Endodermal cell (in vitro differentiated cells): ENCODE results near the gene EML2. TPM values are rescaled to one million over a fixed set of nuclear protein-coding genes. Genes with fewer than 3 reads are reported as not detected.
A peak's percentile ranks its signal among the peaks of the same experiment; 100 is the strongest.

Experiments
- DNase-seq: peaks from one replicate; pipeline ENCODE4 v3.0.0-alpha.2; 2017
- H3K27ac ChIP-seq: 2 replicates; pipeline ENCODE4 v1.5.1; 2013; ENCODE audit warnings: mild to moderate bottlenecking, low read depth, low read length, moderate library complexity
- H3K27me3 ChIP-seq: 2 replicates; pipeline ENCODE4 v1.6.1; 2013; ENCODE audit warnings: mild to moderate bottlenecking, low read length, moderate library complexity; ENCODE audit not compliant: insufficient read depth, control insufficient read depth, poor library complexity, severe bottlenecking
- H3K36me3 ChIP-seq: 2 replicates; pipeline ENCODE4 v1.7.0; 2013; ENCODE audit warnings: mild to moderate bottlenecking, low read length, moderate library complexity; ENCODE audit not compliant: control insufficient read depth, insufficient read depth
- H3K4me1 ChIP-seq: one replicate; pipeline ENCODE4 v1.7.0; 2013; ENCODE audit warnings: low read length; ENCODE audit not compliant: control insufficient read depth, insufficient read depth
- H3K4me3 ChIP-seq: 2 replicates; pipeline ENCODE4 v1.5.1; 2013; ENCODE audit warnings: mild to moderate bottlenecking, low read length, moderate library complexity
- H3K9ac ChIP-seq: 2 replicates; pipeline ENCODE4 v1.6.1; 2013; ENCODE audit warnings: mild to moderate bottlenecking, low read length, moderate library complexity; ENCODE audit not compliant: poor library complexity, severe bottlenecking; ENCODE audit errors: extremely low read depth
- H3K9me3 ChIP-seq: 2 replicates; pipeline ENCODE4 v1.6.1; 2013; ENCODE audit warnings: mild to moderate bottlenecking, low read length, moderate library complexity; ENCODE audit not compliant: control insufficient read depth
- H3K27ac Mint-ChIP-seq: 2 replicates; pipeline ENCODE4 v1.8.0; 2020; ENCODE audit warnings: mixed read lengths
- H3K27me3 Mint-ChIP-seq: 2 replicates; pipeline ENCODE4 v1.8.0; 2021; ENCODE audit warnings: mild to moderate bottlenecking, mixed read lengths; ENCODE audit not compliant: insufficient read depth
- H3K36me3 Mint-ChIP-seq: 2 replicates; pipeline ENCODE4 v1.8.0; 2020; ENCODE audit warnings: low read depth, mixed read lengths
- H3K4me1 Mint-ChIP-seq: 2 replicates; pipeline ENCODE4 v1.8.0; 2020; ENCODE audit warnings: mixed read lengths
- H3K4me3 Mint-ChIP-seq: 2 replicates; pipeline ENCODE4 v1.8.0; 2020; ENCODE audit warnings: mild to moderate bottlenecking, moderate library complexity, mixed read lengths
- H3K9me3 Mint-ChIP-seq: 2 replicates; pipeline ENCODE4 v1.8.0; 2020; ENCODE audit warnings: mild to moderate bottlenecking, mixed read lengths
- WGBS, 2 experiments: methylation state at CpG; one replicate each; pipeline versions ENCODE4 v1.1.5 to v1.1.7; 2013; ENCODE audit warnings: missing lambda C conversion rate in 2 of 2, mixed read lengths in 1 of 2; ENCODE audit not compliant: insufficient coverage in 1 of 2, insufficient read length in 1 of 2; 5-methylcytosine and 5-hydroxymethylcytosine counted together
- total RNA-seq, 2 donors: library from RNA; stranded (reverse); fragmentation: NEBNext Ultra II Directional in 1 of 2; extraction: Animal tissue kit (Norgen Biotek cat#: 25700) in 1 of 2; gene quantifications; 2 replicates in 1 of 2; 3 replicates in 1 of 2; pipeline ENCODE4 v1.2.1, GENCODE V29; 2021
- TF ChIP-seq, protein P1 (sequence below): fragments of 200-600 bp; sonication (generic); conservative IDR thresholded peaks from 2 replicates; pipeline ENCODE4 v1.5.0; 2021; ENCODE audit warnings: antibody characterized with exemption, mild to moderate bottlenecking

The EML2 gene
- total RNA-seq, 2 donors from 2014 or later, result 42.9 to 79.3 TPM

DNA sequence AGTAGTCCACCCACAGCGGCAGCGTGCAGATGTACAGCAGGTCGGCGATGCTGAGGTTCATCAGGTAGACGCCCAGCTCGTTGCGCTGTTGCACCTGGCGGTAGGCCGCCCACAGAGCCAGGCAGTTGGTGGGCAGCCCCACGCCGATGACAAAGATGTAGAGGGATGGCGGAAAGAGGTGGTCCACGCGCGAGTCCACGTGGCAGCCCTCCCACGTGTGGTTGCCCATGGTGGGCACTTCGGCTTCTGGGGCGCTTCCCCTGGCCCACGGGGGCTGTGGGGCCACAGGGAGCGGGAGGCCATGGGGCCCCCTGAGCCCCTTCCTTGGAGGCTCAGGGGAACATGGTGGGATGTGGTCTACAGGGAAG is 47.6 kb downstream of the EML2 start:
- no peak overlapping the region for H3K4me3 Mint-ChIP-seq
- H3K9me3 Mint-ChIP-seq, result peaks cover 4% of the 10 kb centered on the region
- Histone ChIP-seq H3K27ac (no peak overlapping the region), H3K36me3 (no peaks in the 10 kb centered on the region), H3K9ac (no peak overlapping the region), H3K27me3 (peaks cover 12% of the 10 kb centered on the region), H3K4me1 (no peaks in the 10 kb centered on the region), H3K4me3 (no peak overlapping the region), H3K9me3 (no peaks in the 10 kb centered on the region)
- H3K4me1 Mint-ChIP-seq, result no peaks in the 10 kb centered on the region
- no peak for DNase-seq
- no peaks in the 10 kb centered on the region for H3K36me3 Mint-ChIP-seq
- TF ChIP-seq, protein P1, sequence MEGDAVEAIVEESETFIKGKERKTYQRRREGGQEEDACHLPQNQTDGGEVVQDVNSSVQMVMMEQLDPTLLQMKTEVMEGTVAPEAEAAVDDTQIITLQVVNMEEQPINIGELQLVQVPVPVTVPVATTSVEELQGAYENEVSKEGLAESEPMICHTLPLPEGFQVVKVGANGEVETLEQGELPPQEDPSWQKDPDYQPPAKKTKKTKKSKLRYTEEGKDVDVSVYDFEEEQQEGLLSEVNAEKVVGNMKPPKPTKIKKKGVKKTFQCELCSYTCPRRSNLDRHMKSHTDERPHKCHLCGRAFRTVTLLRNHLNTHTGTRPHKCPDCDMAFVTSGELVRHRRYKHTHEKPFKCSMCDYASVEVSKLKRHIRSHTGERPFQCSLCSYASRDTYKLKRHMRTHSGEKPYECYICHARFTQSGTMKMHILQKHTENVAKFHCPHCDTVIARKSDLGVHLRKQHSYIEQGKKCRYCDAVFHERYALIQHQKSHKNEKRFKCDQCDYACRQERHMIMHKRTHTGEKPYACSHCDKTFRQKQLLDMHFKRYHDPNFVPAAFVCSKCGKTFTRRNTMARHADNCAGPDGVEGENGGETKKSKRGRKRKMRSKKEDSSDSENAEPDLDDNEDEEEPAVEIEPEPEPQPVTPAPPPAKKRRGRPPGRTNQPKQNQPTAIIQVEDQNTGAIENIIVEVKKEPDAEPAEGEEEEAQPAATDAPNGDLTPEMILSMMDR, result no peak
- 93 to 94% methylated on average over 12 to 21 of the region's 21 CpGs for WGBS, 2 experiments
- no peak overlapping the region for H3K27ac Mint-ChIP-seq
- peaks cover 57% of the 10 kb centered on the region for H3K27me3 Mint-ChIP-seq

DNA sequence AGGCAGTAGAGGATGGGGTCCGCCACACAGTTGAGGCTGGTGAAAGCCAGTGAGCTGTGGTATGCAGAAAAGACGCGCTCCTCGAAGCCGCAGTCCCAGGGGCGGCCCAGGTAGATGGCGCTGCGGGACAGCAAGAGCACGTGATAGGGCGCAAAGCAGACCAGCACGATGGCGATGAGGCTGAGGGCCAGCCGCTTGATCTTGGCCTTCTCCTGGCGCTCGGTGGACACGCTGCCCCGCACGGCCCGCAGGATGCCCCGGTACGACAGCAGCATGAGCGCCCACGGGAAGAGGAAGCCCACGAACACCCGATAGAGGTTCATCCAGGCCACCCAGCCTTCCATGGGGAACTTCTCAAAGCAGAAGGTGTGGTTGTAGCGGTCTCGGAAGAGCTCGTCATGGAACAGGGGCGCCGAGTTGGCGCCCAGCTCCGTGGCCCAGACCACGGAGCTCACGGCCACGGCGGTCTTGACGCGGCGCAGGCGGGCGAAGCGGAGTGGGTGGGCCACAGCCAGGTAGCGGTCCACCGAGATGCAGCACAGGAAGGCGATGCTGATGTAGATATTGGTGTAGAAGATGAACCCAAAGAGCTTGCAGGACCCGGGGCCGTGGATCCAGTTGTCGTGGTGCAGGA is 48.1 kb downstream of the EML2 start:
- H3K9me3 ChIP-seq, result no peaks in the 10 kb centered on the region
- no peaks in the 10 kb centered on the region for H3K4me1 ChIP-seq
- WGBS, 2 experiments, result 56 to 67% methylated on average over 33 to 48 of the region's 48 CpGs
- no peak overlapping the region for H3K27ac ChIP-seq
- TF ChIP-seq, protein P1, result peak; percentile 73
- H3K27me3 ChIP-seq, result peaks cover 12% of the 10 kb centered on the region
- DNase-seq, result peak; percentile 92
- Mint-ChIP-seq H3K36me3 (no peaks in the 10 kb centered on the region), H3K9me3 (peaks cover 4% of the 10 kb centered on the region), H3K27me3 (peaks cover 52% of the 10 kb centered on the region), H3K4me3 (no peak overlapping the region), H3K27ac (no peak overlapping the region), H3K4me1 (no peaks in the 10 kb centered on the region)
- H3K36me3 ChIP-seq, result no peaks in the 10 kb centered on the region
- H3K4me3 ChIP-seq, result no peak overlapping the region
- no peak overlapping the region for H3K9ac ChIP-seq

DNA sequence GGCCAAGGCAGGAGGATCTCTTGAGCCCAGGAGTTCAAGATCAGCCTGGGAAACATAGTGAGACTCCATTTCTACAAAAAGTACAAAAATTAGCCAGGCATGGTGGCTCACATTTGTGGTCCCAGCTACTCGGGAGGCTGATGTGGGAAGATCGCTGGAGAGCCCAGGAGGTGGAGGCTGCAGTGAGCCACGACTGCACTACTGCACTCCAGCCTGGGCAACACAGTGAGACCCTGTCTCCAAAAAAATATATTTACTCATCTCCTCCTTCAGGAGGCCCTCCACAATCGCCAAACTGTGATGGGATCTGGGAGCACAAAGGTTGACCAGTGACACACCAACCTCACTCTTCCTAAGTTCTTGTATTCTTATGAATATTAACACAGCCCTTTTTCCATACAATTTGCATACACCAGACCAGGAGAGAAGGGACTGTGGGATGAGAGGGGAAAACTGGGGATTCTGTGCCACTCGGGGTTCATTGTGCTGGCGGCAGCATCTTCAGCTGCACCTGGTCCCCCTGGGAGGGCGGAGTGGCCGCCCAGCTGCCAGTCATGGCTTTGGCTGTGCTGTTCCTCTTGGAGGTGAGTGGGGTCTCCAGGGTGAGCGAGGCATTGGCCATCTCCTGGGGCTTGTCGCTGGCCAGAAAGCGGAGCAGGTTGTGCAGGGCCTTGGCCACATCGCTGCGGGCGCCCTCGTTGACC is 48.7 kb downstream of the EML2 start:
- Histone ChIP-seq H3K4me1 (no peaks in the 10 kb centered on the region), H3K36me3 (no peaks in the 10 kb centered on the region), H3K27me3 (peaks cover 12% of the 10 kb centered on the region), H3K27ac (no peak overlapping the region), H3K9me3 (no peaks in the 10 kb centered on the region), H3K4me3 (no peak overlapping the region), H3K9ac (no peak overlapping the region)
- H3K36me3 Mint-ChIP-seq, result no peaks in the 10 kb centered on the region
- no peak overlapping the region for H3K27ac Mint-ChIP-seq
- peaks cover 4% of the 10 kb centered on the region for H3K9me3 Mint-ChIP-seq
- DNase-seq, result no peak
- TF ChIP-seq, protein P1, result no peak
- H3K4me3 Mint-ChIP-seq, result no peak overlapping the region
- 71 to 81% methylated on average over 10 to 15 of the region's 15 CpGs for WGBS, 2 experiments
- peaks cover 45% of the 10 kb centered on the region for H3K27me3 Mint-ChIP-seq
- H3K4me1 Mint-ChIP-seq, result no peaks in the 10 kb centered on the region
